DND-41 (cell line): ENCODE data around the gene PGM5.
"Not testable (repeated sequence)": the region's sequence is repeated elsewhere in the genome, so short reads cannot be mapped to it uniquely, and the experiment has no call there.

Source experiments
- EZH2 ChIP-seq: IDR thresholded peaks from 3 replicates; pipeline ENCODE4 v1.6.1; 2012; ENCODE audit warnings: borderline replicate concordance, low read depth, mild to moderate bottlenecking, moderate library complexity, low read length, inconsistent platforms; ENCODE audit not compliant: severe bottlenecking
- TF ChIP-seq, protein P1 (sequence below): IDR thresholded peaks from 2 replicates; pipeline ENCODE4 v1.5.1; 2012; ENCODE audit warnings: borderline replicate concordance, low read length, moderate library complexity, mild to moderate bottlenecking; ENCODE audit not compliant: poor library complexity, severe bottlenecking; ENCODE audit errors: extremely low read depth

DNA sequence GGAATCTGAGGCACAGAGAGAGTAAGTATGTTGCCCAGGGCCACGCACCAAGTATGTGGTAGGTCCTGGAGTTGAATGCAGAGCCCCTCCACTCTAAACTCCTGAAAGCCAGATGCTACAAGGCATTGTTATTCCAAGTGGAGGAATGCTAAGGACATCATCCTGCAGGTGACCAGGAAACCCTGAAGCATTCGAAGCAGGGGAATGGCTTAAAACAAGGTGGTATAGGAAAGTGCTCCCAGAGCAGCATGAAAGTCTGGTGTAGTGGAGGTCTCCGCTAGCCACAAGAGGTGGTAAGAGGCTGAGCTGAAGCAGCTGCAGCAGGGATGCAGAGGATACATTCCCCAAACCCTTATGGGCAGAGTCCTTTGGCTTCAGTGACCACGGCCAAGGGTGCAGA lies 27.3 kb upstream of the PGM5 start:
- TF ChIP-seq, protein P1, sequence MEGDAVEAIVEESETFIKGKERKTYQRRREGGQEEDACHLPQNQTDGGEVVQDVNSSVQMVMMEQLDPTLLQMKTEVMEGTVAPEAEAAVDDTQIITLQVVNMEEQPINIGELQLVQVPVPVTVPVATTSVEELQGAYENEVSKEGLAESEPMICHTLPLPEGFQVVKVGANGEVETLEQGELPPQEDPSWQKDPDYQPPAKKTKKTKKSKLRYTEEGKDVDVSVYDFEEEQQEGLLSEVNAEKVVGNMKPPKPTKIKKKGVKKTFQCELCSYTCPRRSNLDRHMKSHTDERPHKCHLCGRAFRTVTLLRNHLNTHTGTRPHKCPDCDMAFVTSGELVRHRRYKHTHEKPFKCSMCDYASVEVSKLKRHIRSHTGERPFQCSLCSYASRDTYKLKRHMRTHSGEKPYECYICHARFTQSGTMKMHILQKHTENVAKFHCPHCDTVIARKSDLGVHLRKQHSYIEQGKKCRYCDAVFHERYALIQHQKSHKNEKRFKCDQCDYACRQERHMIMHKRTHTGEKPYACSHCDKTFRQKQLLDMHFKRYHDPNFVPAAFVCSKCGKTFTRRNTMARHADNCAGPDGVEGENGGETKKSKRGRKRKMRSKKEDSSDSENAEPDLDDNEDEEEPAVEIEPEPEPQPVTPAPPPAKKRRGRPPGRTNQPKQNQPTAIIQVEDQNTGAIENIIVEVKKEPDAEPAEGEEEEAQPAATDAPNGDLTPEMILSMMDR, result not testable (repeated sequence)
- not testable (repeated sequence) for TF ChIP-seq EZH2
